PC-9 (cell line): ENCODE results near the gene CCDC192.

Source experiments
- CTCF ChIP-seq: fragments of 200-600 bp; sonication (generic); conservative IDR thresholded peaks from 2 replicates; pipeline ENCODE4 v1.6.1; 2017; ENCODE audit warnings: mixed run types, antibody characterized with exemption, mild to moderate bottlenecking, moderate library complexity
- EZH2 ChIP-seq: fragments of 200-600 bp; sonication (generic); IDR thresholded peaks from 2 replicates; pipeline ENCODE4 v1.8.0; 2017; ENCODE audit warnings: antibody characterized with exemption, low read depth

- TF ChIP-seq CTCF (no peak), EZH2 (no peak)
Observed at GRCh38 chr5:127805448-127805847, 102.3 kb downstream of the CCDC192 start.
